H1 (cell line): ENCODE measurements around the gene GJB1. TPM values are rescaled to one million over a fixed set of nuclear protein-coding genes. Genes with fewer than 3 reads are reported as not detected.

Experiments
- BACH1 ChIP-seq: IDR thresholded peaks from 2 replicates; pipeline ENCODE4 v1.6.1; 2012; ENCODE audit warnings: low read length, improper control_type of control experiment
- E2F6 ChIP-seq: IDR thresholded peaks from 2 replicates; pipeline ENCODE4 v1.6.1; 2012; ENCODE audit warnings: inconsistent platforms
- GABPA ChIP-seq: IDR thresholded peaks from 2 replicates; pipeline ENCODE4 v1.6.1; 2011; ENCODE audit warnings: mild to moderate bottlenecking, low read length, moderate library complexity, borderline replicate concordance; ENCODE audit not compliant: insufficient read depth
- JUND ChIP-seq: IDR thresholded peaks from 2 replicates; pipeline ENCODE4 v1.6.1; 2011; ENCODE audit warnings: mild to moderate bottlenecking, improper control_type of control experiment, low read length
- NANOG ChIP-seq: IDR thresholded peaks from 2 replicates; pipeline ENCODE4 v1.6.1; 2011; ENCODE audit warnings: low read length, low read depth, mild to moderate bottlenecking, inconsistent platforms; ENCODE audit not compliant: insufficient read depth, poor library complexity, severe bottlenecking
- POLR2A ChIP-seq, 2 experiments: IDR thresholded peaks; 1 replicate in 1 of 2; 2 replicates in 1 of 2; pipeline ENCODE4 v1.6.1; 2011; ENCODE audit warnings: low read depth in 2 of 2, low read length in 2 of 2, mild to moderate bottlenecking in 2 of 2; ENCODE audit errors: control extremely low read depth in 1 of 2
- RXRA ChIP-seq: IDR thresholded peaks from 2 replicates; pipeline ENCODE4 v1.6.1; 2011; ENCODE audit warnings: low read depth, mild to moderate bottlenecking, low read length, moderate library complexity; ENCODE audit not compliant: insufficient read depth
- SP1 ChIP-seq: IDR thresholded peaks from 2 replicates; pipeline ENCODE4 v1.6.1; 2011; ENCODE audit warnings: low read depth, low read length
- TEAD4 ChIP-seq: IDR thresholded peaks from 2 replicates; pipeline ENCODE4 v1.6.1; 2012; ENCODE audit warnings: low read depth, low read length, inconsistent platforms, mixed read lengths
- polyA plus RNA-seq, 7 experiments: library from polyadenylated mRNA; depleted of rRNA in 3 of 7; stranded (reverse) in 5 of 7; unstranded in 2 of 7; fragments of >200 nt in 5 of 7; fragments of 200-250 nt in 2 of 7; gene quantifications; 1 replicate in 5 of 7; 2 replicates in 1 of 7; 4 replicates in 1 of 7; pipeline versions ENCODE4 v1.2.1 to v1.2.3, GENCODE V29; 2011 to 2013; ENCODE audit warnings: missing spikeins in 2 of 7, mixed read lengths in 2 of 7
- total RNA-seq: library from RNA; stranded (reverse); fragmentation: NEBNext Ultra II Directional; extraction: Animal tissue kit (Norgen Biotek cat#: 25700); gene quantifications from 2 replicates; pipeline ENCODE4 v1.2.1, GENCODE V29; 2021

GJB1 gene
- total and polyA plus RNA-seq, 2 of the 8 experiments (the other 6 are each of a cell fraction or from before 2014, with no cell fraction given), result 0.14 TPM; not detected in 1

- no peak for TF ChIP-seq GABPA
- TF ChIP-seq NANOG, result no peak
- TF ChIP-seq RXRA, result no peak
- no peak for TF ChIP-seq POLR2A (IDR thresholded peaks at IDR 0.05; ENCODE audit: control extremely low read depth in 1 of 2, low read depth in 2 of 2, low read length in 2 of 2)
- no peak for TF ChIP-seq BACH1
- no peak for TF ChIP-seq TEAD4
- no peak for TF ChIP-seq SP1
- no peak for TF ChIP-seq E2F6
- TF ChIP-seq JUND, result no peak
These were observed 26.9 kb upstream of the GJB1 start (continued) for GRCh38 chrX:71195964-71196649.
